HCT116 (cell line): ENCODE data around the gene SELPLG. TPM values are rescaled to one million over a fixed set of nuclear protein-coding genes. Genes with fewer than 3 reads are reported as not detected.

ENCODE experiments used
- ATAC-seq: fragments of 200-7000 bp; cut with Tn5 transposase; 2 replicates; pipeline ENCODE4 v1.9.1; 2020; ENCODE audit warnings: mild to moderate bottlenecking, moderate library complexity
- BruUV-seq: library from RNA; stranded (reverse); fragments of 400-500 nt; replicated peaks from 2 replicates; lab custom pipeline; 2021; lab: Mats Ljungman, UMichigan
- CTCF ChIA-PET: fragments of 300-600 bp; sonication (Branson Sonifier 250); formaldehyde crosslinking; loops from one replicate; lab custom pipeline; 2021; ENCODE audit warnings: antibody characterized with exemption; lab: Charles Lee
- POLR2A ChIA-PET: fragments of 300-600, 350-600 bp; sonication (Branson Sonifier 250); formaldehyde crosslinking; loops from one replicate; lab custom pipeline; 2021; ENCODE audit warnings: antibody characterized with exemption; lab: Charles Lee
- RAD21 ChIA-PET, 2 experiments: fragments of 300-600 bp; sonication (Branson Sonifier 250); formaldehyde crosslinking; loops; one replicate each; lab custom pipeline; 2023; ENCODE audit warnings: low total read pairs in 2 of 2; ENCODE audit not compliant: uncharacterized antibody in 2 of 2, unreplicated experiment in 2 of 2, low non-redundant PET in 1 of 2; lab: Charles Lee
- DNase-seq: peaks from one replicate; pipeline ENCODE4 v3.0.0-alpha.2; 2010; ENCODE audit warnings: low read depth, low spot score
- H2AFZ ChIP-seq: fragments of 200-600 bp; shearing (Covaris generic), sonication (generic); 2 replicates; pipeline ENCODE4 v1.6.1; 2017; ENCODE audit warnings: low read depth, mixed run types, mixed read lengths, antibody characterized with exemption, low read length; ENCODE audit not compliant: poor library complexity, severe bottlenecking
- H3K27ac ChIP-seq: 2 replicates; pipeline ENCODE4 v1.5.1; 2012; ENCODE audit warnings: low read depth, low read length
- H3K27me3 ChIP-seq: fragments of 200-600 bp; sonication (generic); 2 replicates; pipeline ENCODE4 v1.6.1; 2016; ENCODE audit warnings: mixed run types, low read length, mixed read lengths; ENCODE audit not compliant: insufficient read depth
- H3K36me3 ChIP-seq, 2 experiments: fragments of 200-500 bp in 1 of 2; fragments of 200-600 bp in 1 of 2; sonication (Bioruptor generic) in 1 of 2; sonication (generic) in 1 of 2; 2 replicates each; pipeline versions ENCODE4 v1.5.1 to v1.6.1; 2014 to 2016; ENCODE audit warnings: low read length in 2 of 2, inconsistent platforms in 1 of 2, mixed read lengths in 1 of 2, mixed run types in 1 of 2; ENCODE audit not compliant: insufficient read depth in 2 of 2, control insufficient read depth in 1 of 2
- H3K4me1 ChIP-seq, 2 experiments: fragments of 200-600 bp in 1 of 2; sonication (generic) in 1 of 2; 2 replicates each; pipeline versions ENCODE4 v1.5.1 to v1.6.1; 2012 to 2017; ENCODE audit warnings: low read length in 2 of 2, inconsistent platforms in 1 of 2, mild to moderate bottlenecking in 1 of 2, mixed read lengths in 1 of 2, mixed run types in 1 of 2, moderate library complexity in 1 of 2; ENCODE audit not compliant: insufficient read depth in 2 of 2, control insufficient read depth in 1 of 2
- H3K4me2 ChIP-seq: fragments of 200-600 bp; sonication (generic); 2 replicates; pipeline ENCODE4 v1.6.1; 2017; ENCODE audit warnings: mixed run types, low read length, mixed read lengths
- H3K4me3 ChIP-seq, 2 experiments: fragments of 200-600 bp in 1 of 2; sonication (generic) in 1 of 2; replicated peaks in 1 of 2; 2 replicates each; pipeline ENCODE4 v1.5.1; 2011 to 2016; ENCODE audit warnings: low read length in 2 of 2, control low read depth in 1 of 2, low read depth in 1 of 2, mild to moderate bottlenecking in 1 of 2, mixed read lengths in 1 of 2, mixed run types in 1 of 2
- H3K79me2 ChIP-seq: fragments of 200-600 bp; sonication (generic); 2 replicates; pipeline ENCODE4 v1.6.1; 2017; ENCODE audit warnings: mild to moderate bottlenecking, mixed run types, low read length, moderate library complexity, mixed read lengths; ENCODE audit not compliant: insufficient read depth
- H3K9ac ChIP-seq: fragments of 200-600 bp; sonication (generic); 2 replicates; pipeline ENCODE4 v1.6.1; 2016; ENCODE audit warnings: low read length, mixed read lengths
- H3K9me2 ChIP-seq: fragments of 200-600 bp; sonication (generic), shearing (Covaris generic); 2 replicates; pipeline ENCODE4 v1.6.1; 2017; ENCODE audit warnings: mixed run types, mild to moderate bottlenecking, moderate library complexity; ENCODE audit not compliant: insufficient read depth
- H3K9me3 ChIP-seq, 2 experiments: fragments of 200-500 bp in 1 of 2; fragments of 200-600 bp in 1 of 2; sonication (Bioruptor generic) in 1 of 2; sonication (generic) in 1 of 2; 2 replicates each; pipeline ENCODE4 v1.6.1; 2014 to 2017; ENCODE audit warnings: low read length in 2 of 2, mixed read lengths in 2 of 2, inconsistent platforms in 1 of 2, low read depth in 1 of 2, mild to moderate bottlenecking in 1 of 2, mixed run types in 1 of 2, moderate library complexity in 1 of 2; ENCODE audit not compliant: control insufficient read depth in 1 of 2, insufficient read depth in 1 of 2
- H4K20me1 ChIP-seq: fragments of 200-600 bp; sonication (generic), shearing (Covaris generic); 2 replicates; pipeline ENCODE4 v1.6.1; 2017; ENCODE audit warnings: mixed run types, mild to moderate bottlenecking, moderate library complexity; ENCODE audit not compliant: insufficient read depth
- CEBPB ChIP-seq: IDR thresholded peaks from 2 replicates; pipeline ENCODE4 v1.6.1; 2012; ENCODE audit warnings: low read depth
- EGR1 ChIP-seq: IDR thresholded peaks from 2 replicates; pipeline ENCODE4 v1.6.1; 2012; ENCODE audit warnings: low read depth
- ELF1 ChIP-seq: IDR thresholded peaks from 2 replicates; pipeline ENCODE4 v1.6.1; 2012; ENCODE audit warnings: low read depth, borderline replicate concordance
- EZH2 ChIP-seq: fragments of 200-600 bp; sonication (generic); IDR thresholded peaks from 2 replicates; pipeline ENCODE4 v1.6.1; 2017; ENCODE audit warnings: antibody characterized with exemption, mixed run types
- EZH2phosphoT487 ChIP-seq: fragments of 200-600 bp; IDR thresholded peaks from 2 replicates; pipeline ENCODE4 v1.6.1; 2018; ENCODE audit warnings: antibody characterized with exemption, borderline replicate concordance
- FOSL1 ChIP-seq: IDR thresholded peaks from 2 replicates; pipeline ENCODE4 v1.6.1; 2012; ENCODE audit warnings: low read depth
- JUND ChIP-seq: IDR thresholded peaks from 2 replicates; pipeline ENCODE4 v1.6.1; 2012
- POLR2A ChIP-seq: IDR thresholded peaks from 2 replicates; pipeline ENCODE4 v1.7.0; 2011; ENCODE audit warnings: borderline replicate concordance; ENCODE audit not compliant: insufficient read depth, insufficient read length; ENCODE audit errors: extremely low read depth
- POLR2AphosphoS5 ChIP-seq: IDR thresholded peaks from 2 replicates; pipeline ENCODE4 v1.6.1; 2011; ENCODE audit warnings: mild to moderate bottlenecking, low read depth, low read length, moderate library complexity
- SIN3A ChIP-seq: IDR thresholded peaks from 2 replicates; pipeline ENCODE4 v1.6.1; 2012; ENCODE audit warnings: low read depth
- SP1 ChIP-seq: IDR thresholded peaks from 2 replicates; pipeline ENCODE4 v1.6.1; 2012; ENCODE audit warnings: low read depth
- TCF7L2 ChIP-seq: IDR thresholded peaks from 2 replicates; pipeline ENCODE4 v1.7.0; 2011; ENCODE audit warnings: borderline replicate concordance, inconsistent platforms; ENCODE audit not compliant: insufficient read depth, insufficient read length; ENCODE audit errors: extremely low read depth
- YY1 ChIP-seq: IDR thresholded peaks from 2 replicates; pipeline ENCODE4 v1.6.1; 2011; ENCODE audit warnings: low read length, low read depth, moderate library complexity, mild to moderate bottlenecking; ENCODE audit not compliant: insufficient replicate concordance; ENCODE audit errors: extremely low read depth
- ZFX ChIP-seq: fragments of 450-650 bp; IDR thresholded peaks from 2 replicates; pipeline ENCODE4 v1.6.1; 2017
- ZNF274 ChIP-seq: fragments of 200-500 bp; sonication (Bioruptor generic); IDR thresholded peaks from 2 replicates; pipeline ENCODE4 v1.6.1; 2014; ENCODE audit warnings: mild to moderate bottlenecking, low read depth, low read length, inconsistent platforms
- intact Hi-C: fragments of 100-400 bp; cut with micrococcal nuclease; formaldehyde crosslinking; loops from 2 replicates; pipeline ENCODE4 v1.10.0; 2022
- total RNA-seq: library from RNA; stranded (reverse); gene quantifications from one replicate; pipeline ENCODE4 v1.2.1, GENCODE V29; 2021; ENCODE audit not compliant: unreplicated experiment
- TF ChIP-seq, protein P1 (sequence below): IDR thresholded peaks from 2 replicates; pipeline ENCODE4 v1.6.1; 2011; ENCODE audit warnings: mild to moderate bottlenecking, low read length, moderate library complexity; ENCODE audit not compliant: insufficient replicate concordance; ENCODE audit errors: extremely low read depth
- TF ChIP-seq, protein P2 (sequence below): IDR thresholded peaks from 2 replicates; pipeline ENCODE4 v1.6.1; 2012
- TF ChIP-seq, protein P3 (sequence below), 3 experiments: fragments of 200-600 bp in 1 of 3; sonication (generic) in 1 of 3; IDR thresholded peaks in 2 of 3; conservative IDR thresholded peaks in 1 of 3; 2 replicates each; pipeline ENCODE4 v1.5.1; 2012 to 2017; ENCODE audit warnings: low read depth in 2 of 3, low read length in 2 of 3, antibody characterized with exemption in 1 of 3, borderline replicate concordance in 1 of 3, control low read depth in 1 of 3, mild to moderate bottlenecking in 1 of 3, mixed read lengths in 1 of 3, mixed run types in 1 of 3, moderate library complexity in 1 of 3; ENCODE audit not compliant: insufficient read depth in 1 of 3
- TF ChIP-seq, protein P4 (sequence below): IDR thresholded peaks from 2 replicates; pipeline ENCODE4 v1.6.1; 2012; ENCODE audit warnings: low read depth
- TF ChIP-seq, protein P5 (sequence below): IDR thresholded peaks from 2 replicates; pipeline ENCODE4 v1.6.1; 2012

Gene SELPLG
- total RNA-seq, 1 experiment from 2014 or later: 1.2 TPM

DNA sequence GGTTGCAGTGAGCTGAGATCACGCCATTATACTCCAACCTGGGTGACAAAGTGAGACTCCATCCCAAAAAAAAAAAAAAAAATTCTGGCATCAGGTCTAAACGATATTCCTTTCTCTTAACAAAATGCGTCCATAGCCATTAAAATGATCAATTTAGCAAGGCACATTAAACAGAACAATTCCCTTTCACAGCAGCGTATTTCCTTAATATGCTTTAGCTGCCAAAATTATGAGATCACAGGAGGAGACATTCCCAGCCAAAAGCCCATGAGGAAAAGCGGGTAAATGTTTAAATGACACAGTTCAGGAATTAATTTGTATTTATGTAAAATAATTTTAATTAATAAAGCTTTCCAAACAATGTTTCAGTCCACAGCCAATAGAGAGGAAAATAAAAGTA is 43.0 kb upstream of the SELPLG start:
- Histone ChIP-seq H3K79me2 (peaks cover 23% of the 10 kb centered on the region), H3K36me3 (0 out of 4 replicates have a peak, but pooled peaks cover 0 to 5% of the 10 kb centered on the region in 2 experiments)

More for the DNA sequence above, 43.0 kb upstream of the SELPLG start:
- Histone ChIP-seq H3K4me3 (no peak overlapping the region), H3K9me2 (no peaks in the 10 kb centered on the region), H4K20me1 (no peaks in the 10 kb centered on the region), H2AFZ (no peak overlapping the region), H3K27ac (no peak overlapping the region), H3K4me1 (no peaks in the 10 kb centered on the region), H3K27me3 (no peaks in the 10 kb centered on the region), H3K9ac (no peak overlapping the region), H3K4me2 (no peak overlapping the region), H3K9me3 (no peaks in the 10 kb centered on the region)
- intact Hi-C loops: no loop called here
- ATAC-seq (no peak), DNase-seq (no peak)
- CTCF ChIA-PET: no interaction called here
- POLR2A ChIA-PET: no interaction called here
- RAD21 ChIA-PET: no interaction called here
- TF ChIP-seq ZNF274 (no peak), EZH2 (no peak), TCF7L2 (no peak), EGR1 (no peak), CEBPB (no peak), SP1 (no peak), YY1 (no peak), JUND (no peak), SIN3A (no peak), ELF1 (no peak), POLR2AphosphoS5 (no peak), FOSL1 (no peak), ZFX (no peak), EZH2phosphoT487 (no peak), POLR2A (no peak)
- TF ChIP-seq, protein P1, sequence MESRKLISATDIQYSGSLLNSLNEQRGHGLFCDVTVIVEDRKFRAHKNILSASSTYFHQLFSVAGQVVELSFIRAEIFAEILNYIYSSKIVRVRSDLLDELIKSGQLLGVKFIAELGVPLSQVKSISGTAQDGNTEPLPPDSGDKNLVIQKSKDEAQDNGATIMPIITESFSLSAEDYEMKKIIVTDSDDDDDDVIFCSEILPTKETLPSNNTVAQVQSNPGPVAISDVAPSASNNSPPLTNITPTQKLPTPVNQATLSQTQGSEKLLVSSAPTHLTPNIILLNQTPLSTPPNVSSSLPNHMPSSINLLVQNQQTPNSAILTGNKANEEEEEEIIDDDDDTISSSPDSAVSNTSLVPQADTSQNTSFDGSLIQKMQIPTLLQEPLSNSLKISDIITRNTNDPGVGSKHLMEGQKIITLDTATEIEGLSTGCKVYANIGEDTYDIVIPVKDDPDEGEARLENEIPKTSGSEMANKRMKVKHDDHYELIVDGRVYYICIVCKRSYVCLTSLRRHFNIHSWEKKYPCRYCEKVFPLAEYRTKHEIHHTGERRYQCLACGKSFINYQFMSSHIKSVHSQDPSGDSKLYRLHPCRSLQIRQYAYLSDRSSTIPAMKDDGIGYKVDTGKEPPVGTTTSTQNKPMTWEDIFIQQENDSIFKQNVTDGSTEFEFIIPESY: no peak
- TF ChIP-seq, protein P2, sequence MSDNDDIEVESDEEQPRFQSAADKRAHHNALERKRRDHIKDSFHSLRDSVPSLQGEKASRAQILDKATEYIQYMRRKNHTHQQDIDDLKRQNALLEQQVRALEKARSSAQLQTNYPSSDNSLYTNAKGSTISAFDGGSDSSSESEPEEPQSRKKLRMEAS: no peak
- TF ChIP-seq, protein P3, sequence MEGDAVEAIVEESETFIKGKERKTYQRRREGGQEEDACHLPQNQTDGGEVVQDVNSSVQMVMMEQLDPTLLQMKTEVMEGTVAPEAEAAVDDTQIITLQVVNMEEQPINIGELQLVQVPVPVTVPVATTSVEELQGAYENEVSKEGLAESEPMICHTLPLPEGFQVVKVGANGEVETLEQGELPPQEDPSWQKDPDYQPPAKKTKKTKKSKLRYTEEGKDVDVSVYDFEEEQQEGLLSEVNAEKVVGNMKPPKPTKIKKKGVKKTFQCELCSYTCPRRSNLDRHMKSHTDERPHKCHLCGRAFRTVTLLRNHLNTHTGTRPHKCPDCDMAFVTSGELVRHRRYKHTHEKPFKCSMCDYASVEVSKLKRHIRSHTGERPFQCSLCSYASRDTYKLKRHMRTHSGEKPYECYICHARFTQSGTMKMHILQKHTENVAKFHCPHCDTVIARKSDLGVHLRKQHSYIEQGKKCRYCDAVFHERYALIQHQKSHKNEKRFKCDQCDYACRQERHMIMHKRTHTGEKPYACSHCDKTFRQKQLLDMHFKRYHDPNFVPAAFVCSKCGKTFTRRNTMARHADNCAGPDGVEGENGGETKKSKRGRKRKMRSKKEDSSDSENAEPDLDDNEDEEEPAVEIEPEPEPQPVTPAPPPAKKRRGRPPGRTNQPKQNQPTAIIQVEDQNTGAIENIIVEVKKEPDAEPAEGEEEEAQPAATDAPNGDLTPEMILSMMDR (IDR thresholded peaks at IDR 0.05 in 2 of 3, conservative IDR thresholded peaks at IDR 0.05 in 1 of 3; ENCODE audit: borderline replicate concordance in 1 of 3, insufficient read depth in 1 of 3, low read depth in 2 of 3, low read length in 2 of 3): no peak
- TF ChIP-seq, protein P4, sequence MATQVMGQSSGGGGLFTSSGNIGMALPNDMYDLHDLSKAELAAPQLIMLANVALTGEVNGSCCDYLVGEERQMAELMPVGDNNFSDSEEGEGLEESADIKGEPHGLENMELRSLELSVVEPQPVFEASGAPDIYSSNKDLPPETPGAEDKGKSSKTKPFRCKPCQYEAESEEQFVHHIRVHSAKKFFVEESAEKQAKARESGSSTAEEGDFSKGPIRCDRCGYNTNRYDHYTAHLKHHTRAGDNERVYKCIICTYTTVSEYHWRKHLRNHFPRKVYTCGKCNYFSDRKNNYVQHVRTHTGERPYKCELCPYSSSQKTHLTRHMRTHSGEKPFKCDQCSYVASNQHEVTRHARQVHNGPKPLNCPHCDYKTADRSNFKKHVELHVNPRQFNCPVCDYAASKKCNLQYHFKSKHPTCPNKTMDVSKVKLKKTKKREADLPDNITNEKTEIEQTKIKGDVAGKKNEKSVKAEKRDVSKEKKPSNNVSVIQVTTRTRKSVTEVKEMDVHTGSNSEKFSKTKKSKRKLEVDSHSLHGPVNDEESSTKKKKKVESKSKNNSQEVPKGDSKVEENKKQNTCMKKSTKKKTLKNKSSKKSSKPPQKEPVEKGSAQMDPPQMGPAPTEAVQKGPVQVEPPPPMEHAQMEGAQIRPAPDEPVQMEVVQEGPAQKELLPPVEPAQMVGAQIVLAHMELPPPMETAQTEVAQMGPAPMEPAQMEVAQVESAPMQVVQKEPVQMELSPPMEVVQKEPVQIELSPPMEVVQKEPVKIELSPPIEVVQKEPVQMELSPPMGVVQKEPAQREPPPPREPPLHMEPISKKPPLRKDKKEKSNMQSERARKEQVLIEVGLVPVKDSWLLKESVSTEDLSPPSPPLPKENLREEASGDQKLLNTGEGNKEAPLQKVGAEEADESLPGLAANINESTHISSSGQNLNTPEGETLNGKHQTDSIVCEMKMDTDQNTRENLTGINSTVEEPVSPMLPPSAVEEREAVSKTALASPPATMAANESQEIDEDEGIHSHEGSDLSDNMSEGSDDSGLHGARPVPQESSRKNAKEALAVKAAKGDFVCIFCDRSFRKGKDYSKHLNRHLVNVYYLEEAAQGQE: no peak
- TF ChIP-seq, protein P5, sequence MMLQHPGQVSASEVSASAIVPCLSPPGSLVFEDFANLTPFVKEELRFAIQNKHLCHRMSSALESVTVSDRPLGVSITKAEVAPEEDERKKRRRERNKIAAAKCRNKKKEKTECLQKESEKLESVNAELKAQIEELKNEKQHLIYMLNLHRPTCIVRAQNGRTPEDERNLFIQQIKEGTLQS: no peak
- TSS peak; percentile 18 for BruUV-seq
